HepG2 (cell line): ENCODE measurements around the gene IMPDH2. TPM values are rescaled to one million over a fixed set of nuclear protein-coding genes. Genes with fewer than 3 reads are reported as not detected.
"Not testable (repeated sequence)": the region's sequence is repeated elsewhere in the genome, so short reads cannot be mapped to it uniquely, and the experiment has no call there.

Experiments used
- ATAC-seq: fragments of 200-7000 bp; cut with Tn5 transposase; 3 replicates; pipeline ENCODE4 v1.9.1; 2020; ENCODE audit warnings: mild to moderate bottlenecking, moderate library complexity
- BruUV-seq: library from RNA; stranded (reverse); fragments of 400-500 nt; replicated peaks from 2 replicates; lab custom pipeline; 2021; lab: Mats Ljungman, UMichigan
- CTCF ChIA-PET: fragments of 300-600 bp; formaldehyde crosslinking; extraction: SDS; loops from one replicate; lab custom pipeline; 2021; ENCODE audit warnings: low total read pairs, inconsistent platforms, low intra/inter-chr PET ratio; lab: Yijun Ruan, JAX
- POLR2A ChIA-PET: fragments of 350-600 bp; sonication (Branson Sonifier 250); formaldehyde crosslinking; loops from one replicate; lab custom pipeline; 2020; ENCODE audit warnings: antibody characterized with exemption, inconsistent platforms; lab: Yijun Ruan, JAX
- DNase-seq: peaks from one replicate; pipeline ENCODE4 v3.0.0-alpha.2; 2015; ENCODE audit warnings: low spot score
- FAIRE-seq: peaks from 3 replicates; lab custom pipeline; 2011; peaks lifted over from hg19 to GRCh38; lab: Jason Lieb, UNC
- H2AFZ ChIP-seq: one replicate; pipeline ENCODE4 v1.6.1; 2011; ENCODE audit warnings: low read length, inconsistent platforms
- H3K27ac ChIP-seq: fragments of 300-600 bp; 3 replicates; pipeline ENCODE4 v1.8.0; 2011; ENCODE audit warnings: mixed run types, mild to moderate bottlenecking, mixed read lengths, low read length, inconsistent platforms; ENCODE audit not compliant: insufficient read depth; ENCODE audit errors: extremely low read length
- H3K27me3 ChIP-seq, 2 experiments: fragments of 200-600 bp in 1 of 2; 2 replicates in 1 of 2; 3 replicates in 1 of 2; pipeline versions ENCODE4 v1.6.0 to v1.8.0; 2011; ENCODE audit warnings: low read length in 2 of 2, mild to moderate bottlenecking in 2 of 2, moderate library complexity in 2 of 2, inconsistent platforms in 1 of 2; ENCODE audit not compliant: insufficient read depth in 2 of 2, control insufficient read depth in 1 of 2
- H3K36me3 ChIP-seq, 2 experiments: fragments of 200-600 bp in 1 of 2; replicated peaks in 1 of 2; 2 replicates in 1 of 2; 3 replicates in 1 of 2; pipeline versions ENCODE4 v1.5.1 to v1.8.0; 2011; ENCODE audit warnings: low read length in 2 of 2, inconsistent platforms in 1 of 2; ENCODE audit not compliant: insufficient read depth in 2 of 2, control insufficient read depth in 1 of 2
- H3K4me1 ChIP-seq: 2 replicates; pipeline ENCODE4 v1.5.1; 2012; ENCODE audit warnings: low read length, inconsistent platforms; ENCODE audit not compliant: insufficient read depth
- H3K4me2 ChIP-seq: 2 replicates; pipeline ENCODE4 v1.6.0; 2011; ENCODE audit warnings: low read depth, low read length, inconsistent platforms
- H3K4me3 ChIP-seq, 3 experiments: fragments of 200-600 bp in 1 of 3; sonication (generic), shearing (Covaris generic) in 1 of 3; replicated peaks in 1 of 3; 2 replicates each; pipeline ENCODE4 v1.5.1; 2011 to 2016; ENCODE audit warnings: low read length in 3 of 3, inconsistent platforms in 2 of 3, low read depth in 2 of 3, mild to moderate bottlenecking in 2 of 3, control low read depth in 1 of 3, mixed read lengths in 1 of 3; ENCODE audit not compliant: insufficient read depth in 1 of 3
- H3K79me2 ChIP-seq: one replicate; pipeline ENCODE4 v1.6.1; 2011; ENCODE audit warnings: low read length, inconsistent platforms; ENCODE audit not compliant: insufficient read depth
- H3K9ac ChIP-seq: 2 replicates; pipeline ENCODE4 v1.6.0; 2011; ENCODE audit warnings: mild to moderate bottlenecking, low read depth, low read length, inconsistent platforms; ENCODE audit not compliant: insufficient read depth
- H3K9me3 ChIP-seq: 2 replicates; pipeline ENCODE4 v1.5.1; 2012; ENCODE audit warnings: mild to moderate bottlenecking, low read length
- H4K20me1 ChIP-seq: 2 replicates; pipeline ENCODE4 v1.6.0; 2011; ENCODE audit warnings: inconsistent platforms, mild to moderate bottlenecking, low read length, moderate library complexity; ENCODE audit not compliant: insufficient read depth
- HCFC1 ChIP-seq: fragments of 150-350 bp; IDR thresholded peaks from 2 replicates; pipeline ENCODE4 v1.6.1; 2014; ENCODE audit warnings: low read depth, low read length
- RBFOX2 ChIP-seq: fragments of 200-400 bp; formaldehyde crosslinking; IDR thresholded peaks from 2 replicates; pipeline ENCODE4 v1.6.1; 2017; ENCODE audit warnings: low read depth, mild to moderate bottlenecking, low read length
- WGBS: methylation state at CpG from one replicate; pipeline ENCODE4 v1.1.6; 2017; ENCODE audit warnings: low lambda C conversion rate; 5-methylcytosine and 5-hydroxymethylcytosine counted together
- in situ Hi-C: cut with HindIII; loops from 2 replicates; pipeline ENCODE4 v1.10.0; 2017; ENCODE audit warnings: low pct_unique_long_range_greater_than_20kb; ENCODE audit not compliant: extremely low pct_ligation_motif_present
- intact Hi-C: fragments of 100-400 bp; cut with micrococcal nuclease; formaldehyde crosslinking; loops from one replicate; pipeline ENCODE4 v1.10.0; 2022; ENCODE audit not compliant: unreplicated experiment
- polyA plus RNA-seq, 8 experiments: library from polyadenylated mRNA; depleted of rRNA in 3 of 8; stranded (reverse) in 7 of 8; unstranded in 1 of 8; fragments of >200 nt; fragmentation: Illumina TruSeq in 4 of 8; extraction: Trizol in 4 of 8; gene quantifications; 2 replicates each; pipeline versions ENCODE4 v1.2.1 to v1.2.3, GENCODE V29; 2011 to 2016; ENCODE audit warnings: low read depth in 4 of 8, missing spikeins in 1 of 8, mixed read lengths in 1 of 8; ENCODE audit not compliant: insufficient read depth in 1 of 8
- total RNA-seq, 5 experiments: library from RNA; depleted of rRNA; stranded (reverse); fragments of >200 nt; fragmentation: Illumina TruSeq; extraction: Trizol; gene quantifications; 2 replicates each; pipeline ENCODE4 v1.2.3, GENCODE V29; 2016; ENCODE audit warnings: low read depth in 1 of 5
- TF ChIP-seq, protein P1 (sequence below): sonication (generic); formaldehyde crosslinking; IDR thresholded peaks from 2 replicates; pipeline ENCODE4 v1.5.0; 2020; ENCODE audit warnings: mild to moderate bottlenecking, missing genetic modification reagents

IMPDH2 gene
- total and polyA plus RNA-seq, 2 of the 13 experiments (the other 11 are each of a cell fraction or from before 2014, with no cell fraction given), result 248 to 260 TPM

DNA sequence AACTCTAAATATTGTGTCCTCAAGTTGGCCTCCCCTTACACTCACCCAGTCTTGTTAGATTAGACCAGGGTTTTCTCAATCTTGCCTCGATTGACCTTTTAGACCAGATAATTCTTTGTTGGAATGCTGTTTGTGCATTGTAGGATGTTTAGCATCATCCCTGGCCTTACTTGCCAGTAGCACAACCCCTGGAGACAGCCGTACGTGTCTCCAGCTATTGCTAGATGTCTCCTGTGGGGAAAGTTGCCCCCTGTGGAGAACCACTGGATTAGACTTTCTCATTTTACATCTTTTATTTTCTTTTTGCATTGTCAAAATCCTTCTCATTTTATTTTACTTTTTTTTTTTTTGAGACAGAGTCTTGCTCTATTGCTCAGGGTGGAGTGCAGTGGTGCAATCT lies 19.8 kb downstream of the IMPDH2 start:
- H3K4me1 ChIP-seq, result peaks cover 36% of the 10 kb centered on the region
- no peak overlapping the region for H3K27ac ChIP-seq
- ChIA-PET CTCF (no interaction called here), POLR2A (interaction anchor here (1.2 to 12.8 kb wide), 3 partner anchors 13 to 84 kb away, joined by 6 to 280 read pairs (median 42); partner anchors contain the start of genes DALRD3, IMPDH2, NDUFAF3 and QRICH1)
- intact Hi-C loops, result no loop called here
- H3K9ac ChIP-seq, result no peak overlapping the region
- H3K4me3 ChIP-seq, result no peak overlapping the region
- H3K36me3 ChIP-seq, result peaks cover 12 to 27% of the 10 kb centered on the region in 2 experiments
- BruUV-seq, result no TSS peak
- peaks cover 34% of the 10 kb centered on the region for H3K79me2 ChIP-seq
- in situ Hi-C loops, result no loop called here
- no peaks in the 10 kb centered on the region for H3K27me3 ChIP-seq
- TF ChIP-seq HCFC1, result no peak
- TF ChIP-seq, protein P1, sequence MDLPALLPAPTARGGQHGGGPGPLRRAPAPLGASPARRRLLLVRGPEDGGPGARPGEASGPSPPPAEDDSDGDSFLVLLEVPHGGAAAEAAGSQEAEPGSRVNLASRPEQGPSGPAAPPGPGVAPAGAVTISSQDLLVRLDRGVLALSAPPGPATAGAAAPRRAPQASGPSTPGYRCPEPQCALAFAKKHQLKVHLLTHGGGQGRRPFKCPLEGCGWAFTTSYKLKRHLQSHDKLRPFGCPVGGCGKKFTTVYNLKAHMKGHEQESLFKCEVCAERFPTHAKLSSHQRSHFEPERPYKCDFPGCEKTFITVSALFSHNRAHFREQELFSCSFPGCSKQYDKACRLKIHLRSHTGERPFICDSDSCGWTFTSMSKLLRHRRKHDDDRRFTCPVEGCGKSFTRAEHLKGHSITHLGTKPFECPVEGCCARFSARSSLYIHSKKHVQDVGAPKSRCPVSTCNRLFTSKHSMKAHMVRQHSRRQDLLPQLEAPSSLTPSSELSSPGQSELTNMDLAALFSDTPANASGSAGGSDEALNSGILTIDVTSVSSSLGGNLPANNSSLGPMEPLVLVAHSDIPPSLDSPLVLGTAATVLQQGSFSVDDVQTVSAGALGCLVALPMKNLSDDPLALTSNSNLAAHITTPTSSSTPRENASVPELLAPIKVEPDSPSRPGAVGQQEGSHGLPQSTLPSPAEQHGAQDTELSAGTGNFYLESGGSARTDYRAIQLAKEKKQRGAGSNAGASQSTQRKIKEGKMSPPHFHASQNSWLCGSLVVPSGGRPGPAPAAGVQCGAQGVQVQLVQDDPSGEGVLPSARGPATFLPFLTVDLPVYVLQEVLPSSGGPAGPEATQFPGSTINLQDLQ (CRISPR knock-in tag), result no peak
- H4K20me1 ChIP-seq, result peaks cover 31% of the 10 kb centered on the region
- FAIRE-seq (no peak), ATAC-seq (no peak), DNase-seq (no peak)
- WGBS, result 81% methylated on average over 3 of the region's 3 CpGs
- no peak overlapping the region for H2AFZ ChIP-seq
- no peaks in the 10 kb centered on the region for H3K9me3 ChIP-seq
- no peak overlapping the region for H3K4me2 ChIP-seq

DNA sequence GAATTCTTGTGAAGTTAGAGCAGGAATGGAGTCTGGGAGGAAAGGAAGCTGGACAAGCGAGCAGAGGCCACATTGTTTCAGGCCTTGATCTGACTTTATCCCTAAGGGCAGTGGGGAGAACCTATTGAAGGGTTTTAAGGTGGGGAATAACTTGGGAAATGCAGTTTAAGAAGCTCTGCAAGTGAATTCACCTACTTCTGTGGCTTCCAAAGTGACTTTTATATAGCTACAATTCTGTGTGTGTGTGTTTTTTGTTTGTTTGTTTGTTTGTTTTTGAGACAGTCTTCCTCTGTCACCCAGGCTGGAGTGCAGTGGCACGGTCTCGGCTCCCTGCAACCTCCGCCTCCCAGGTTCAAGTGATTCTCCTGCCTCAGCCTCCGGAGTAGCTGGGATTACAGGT lies 20.6 kb downstream of the IMPDH2 start:
- TF ChIP-seq RBFOX2, result 0 out of 2 replicates have a peak, but pooled peaks have one; percentile 22
- H3K9me3 ChIP-seq, CTCF ChIA-PET, FAIRE-seq, BruUV-seq, ATAC-seq, H2AFZ ChIP-seq, intact Hi-C loops, in situ Hi-C loops, DNase-seq, H3K27me3 ChIP-seq: not testable (repeated sequence)
- Histone ChIP-seq H3K36me3 (peaks cover 10 to 20% of the 10 kb centered on the region in 2 experiments), H3K27ac (peak overlapping the region; percentile 11), H3K79me2 (peaks cover 34% of the 10 kb centered on the region), H3K9ac (peak overlapping the region; percentile 89; the same call in 1 of the 2 replicates), H3K4me3 (peak overlapping the region in 2 of 3 experiments; percentile 74 to 88; a peak in 3 of 6 replicates), H3K4me2 (peak overlapping the region; percentile 92), H3K4me1 (peaks cover 44% of the 10 kb centered on the region), H4K20me1 (peaks cover 24% of the 10 kb centered on the region)
- WGBS, result 94% methylated on average over 5 of the region's 5 CpGs
- POLR2A ChIA-PET, result interaction anchor here (1.2 to 12.8 kb wide), 3 partner anchors 13 to 85 kb away, joined by 6 to 280 read pairs (median 42); partner anchors contain the start of genes DALRD3, IMPDH2, NDUFAF3 and QRICH1
